Keratinocyte (primary cell): ENCODE results near the gene COLGALT1. TPM values are rescaled to one million over a fixed set of nuclear protein-coding genes. Genes with fewer than 3 reads are reported as not detected.

Experiments
- DNase-seq: peaks from one replicate; pipeline ENCODE4 v3.0.0-alpha.2; 2011; ENCODE audit warnings: low read depth, missing footprints, low spot score
- FAIRE-seq: peaks from 2 replicates; lab custom pipeline; 2011; peaks lifted over from hg19 to GRCh38; lab: Jason Lieb, UNC
- H2AFZ ChIP-seq: 2 replicates; pipeline ENCODE4 v1.6.0; 2012; ENCODE audit warnings: low read length, control low read depth, inconsistent platforms; ENCODE audit not compliant: control insufficient read depth
- H3K27ac ChIP-seq: 2 replicates; pipeline ENCODE4 v1.5.1; 2011; ENCODE audit warnings: low read length; ENCODE audit not compliant: control insufficient read depth, insufficient read depth
- H3K27me3 ChIP-seq: 3 replicates; pipeline ENCODE4 v1.6.0; 2011; ENCODE audit warnings: low read length; ENCODE audit not compliant: control insufficient read depth, insufficient read depth; ENCODE audit errors: extremely low read depth
- H3K36me3 ChIP-seq, 2 experiments: 2 replicates in 1 of 2; 3 replicates in 1 of 2; pipeline ENCODE4 v1.5.1; 2011; ENCODE audit warnings: low read length in 2 of 2, mild to moderate bottlenecking in 1 of 2; ENCODE audit not compliant: control insufficient read depth in 2 of 2, insufficient read depth in 2 of 2; ENCODE audit errors: extremely low read depth in 1 of 2
- H3K4me1 ChIP-seq: 3 replicates; pipeline ENCODE4 v1.5.1; 2011; ENCODE audit warnings: low read length; ENCODE audit not compliant: control insufficient read depth, insufficient read depth; ENCODE audit errors: extremely low read depth
- H3K4me2 ChIP-seq: 3 replicates; pipeline ENCODE4 v1.6.0; 2011; ENCODE audit warnings: low read depth, low read length; ENCODE audit not compliant: control insufficient read depth, insufficient read depth; ENCODE audit errors: extremely low read depth
- H3K4me3 ChIP-seq, 3 experiments: fragments of 200-600 bp in 1 of 3; sonication (generic) in 1 of 3; 2 replicates in 2 of 3; 3 replicates in 1 of 3; pipeline ENCODE4 v1.5.1; 2011 to 2016; ENCODE audit warnings: low read length in 3 of 3, mild to moderate bottlenecking in 3 of 3, control low read depth in 2 of 3, inconsistent platforms in 1 of 3, low read depth in 1 of 3, mixed read lengths in 1 of 3, mixed run types in 1 of 3, moderate library complexity in 1 of 3; ENCODE audit not compliant: control insufficient read depth in 2 of 3, insufficient read depth in 2 of 3; ENCODE audit errors: extremely low read depth in 1 of 3
- H3K79me2 ChIP-seq: 2 replicates; pipeline ENCODE4 v1.6.0; 2012; ENCODE audit warnings: low read length; ENCODE audit not compliant: control insufficient read depth, insufficient read depth
- H3K9ac ChIP-seq: 3 replicates; pipeline ENCODE4 v1.6.0; 2011; ENCODE audit warnings: low read length; ENCODE audit not compliant: control insufficient read depth, insufficient read depth; ENCODE audit errors: extremely low read depth
- H3K9me1 ChIP-seq: 3 replicates; pipeline ENCODE4 v1.6.0; 2011; ENCODE audit warnings: low read length; ENCODE audit not compliant: control insufficient read depth, insufficient read depth; ENCODE audit errors: extremely low read depth
- H3K9me3 ChIP-seq: 2 replicates; pipeline ENCODE4 v1.5.1; 2012; ENCODE audit warnings: low read depth, low read length; ENCODE audit not compliant: control insufficient read depth
- H4K20me1 ChIP-seq: 3 replicates; pipeline ENCODE4 v1.6.0; 2011; ENCODE audit warnings: low read length; ENCODE audit not compliant: control insufficient read depth, insufficient read depth; ENCODE audit errors: extremely low read depth
- CTCF ChIP-seq, 3 experiments: IDR thresholded peaks in 1 of 3; conservative IDR thresholded peaks in 1 of 3; optimal IDR thresholded peaks in 1 of 3; 2 replicates in 2 of 3; 3 replicates in 1 of 3; pipeline versions ENCODE3 to v1.5.1; 2011; ENCODE audit warnings: low read length in 3 of 3, mild to moderate bottlenecking in 3 of 3, moderate library complexity in 2 of 3, control low read depth in 1 of 3, inconsistent platforms in 1 of 3; ENCODE audit not compliant: insufficient read depth in 2 of 3; ENCODE audit errors: extremely low read depth in 1 of 3
- EZH2 ChIP-seq: IDR thresholded peaks from one replicate; pipeline ENCODE4 v1.6.1; 2012; ENCODE audit warnings: inconsistent platforms, mild to moderate bottlenecking, low read length, moderate library complexity
- dilution Hi-C: fragments of 300-500 bp; cut with MboI; formaldehyde crosslinking; loops from one replicate; pipeline ENCODE4 v1.7.0; 2020; ENCODE audit warnings: low sequenced_read_pairs; ENCODE audit not compliant: extremely low pct_ligation_motif_present
- polyA plus RNA-seq, 5 experiments: library from polyadenylated mRNA; depleted of rRNA in 3 of 5; stranded (reverse) in 3 of 5; stranded (forward) in 1 of 5; unstranded in 1 of 5; fragments of >200 nt; gene quantifications; 1 replicate in 1 of 5; 2 replicates in 3 of 5; 3 replicates in 1 of 5; pipeline versions ENCODE4 v1.2.1 to v1.2.3, GENCODE V29; 2011 to 2012; ENCODE audit warnings: missing spikeins in 2 of 5, low read depth in 1 of 5, low replicate concordance in 1 of 5

COLGALT1 gene
- polyA plus RNA-seq, 1 donor (not counting 4 experiments of a cell fraction or from before 2014, with no cell fraction given), result 89.4 TPM

GRCh38 chr19:17614476-17614875 lies 59.0 kb downstream of the COLGALT1 start:
- H3K36me3 ChIP-seq, result no peaks in the 10 kb centered on the region
- H3K4me3 ChIP-seq, result no peak overlapping the region
- no peak overlapping the region for H3K9ac ChIP-seq
- TF ChIP-seq EZH2 (no peak), CTCF (optimal IDR thresholded peaks at IDR 0.05 in 1 of 3, IDR thresholded peaks at IDR 0.05 in 1 of 3, conservative IDR thresholded peaks at IDR 0.05 in 1 of 3; ENCODE audit: extremely low read depth in 1 of 3, insufficient read depth in 2 of 3, low read length in 3 of 3) (no peak)
- H3K27ac ChIP-seq, result no peak overlapping the region
- H3K27me3 ChIP-seq, result peaks cover 14% of the 10 kb centered on the region
- DNase-seq (no peak), FAIRE-seq (no peak)
- dilution Hi-C loops, result no loop called here
- H3K9me1 ChIP-seq, result no peaks in the 10 kb centered on the region
- H3K9me3 ChIP-seq, result no peaks in the 10 kb centered on the region
- H3K4me2 ChIP-seq, result no peak overlapping the region
- no peaks in the 10 kb centered on the region for H3K79me2 ChIP-seq
- H4K20me1 ChIP-seq, result peaks cover 2% of the 10 kb centered on the region
- H2AFZ ChIP-seq, result no peak overlapping the region
- H3K4me1 ChIP-seq, result no peaks in the 10 kb centered on the region

- H3K9me1 ChIP-seq, result no peaks in the 10 kb centered on the region
- dilution Hi-C loops, result no loop called here
- DNase-seq, result no peak
- H3K4me2 ChIP-seq, result peak overlapping the region; percentile 32
- peak overlapping the region; percentile 68 for H2AFZ ChIP-seq
- peaks cover 2% of the 10 kb centered on the region for H4K20me1 ChIP-seq
- no peaks in the 10 kb centered on the region for H3K36me3 ChIP-seq
- no peaks in the 10 kb centered on the region for H3K9me3 ChIP-seq
- no peaks in the 10 kb centered on the region for H3K4me1 ChIP-seq
- peaks cover 14% of the 10 kb centered on the region for H3K27me3 ChIP-seq
- no peaks in the 10 kb centered on the region for H3K79me2 ChIP-seq
- TF ChIP-seq CTCF (optimal IDR thresholded peaks at IDR 0.05 in 1 of 3, IDR thresholded peaks at IDR 0.05 in 1 of 3, conservative IDR thresholded peaks at IDR 0.05 in 1 of 3; ENCODE audit: extremely low read depth in 1 of 3, insufficient read depth in 2 of 3, low read length in 3 of 3) (no peak), EZH2 (no peak)
- H3K27ac ChIP-seq, result no peak overlapping the region
- H3K9ac ChIP-seq, result peak overlapping the region; percentile 37
- no peak for FAIRE-seq
- H3K4me3 ChIP-seq, result no peak overlapping the region
Measured at GRCh38 chr19:17615889-17616685, 60.6 kb downstream of the COLGALT1 start.
